GM12878 (cell line): ENCODE data around the gene S100P. TPM values are rescaled to one million over a fixed set of nuclear protein-coding genes. Genes with fewer than 3 reads are reported as not detected.
A peak's percentile ranks its signal among the peaks of the same experiment; 100 is the strongest.

Source experiments
- ATAC-seq: fragments of 200-7000 bp; cut with Tn5 transposase; 3 replicates; pipeline ENCODE4 v1.9.1; 2020; ENCODE audit warnings: mild to moderate bottlenecking, moderate library complexity
- BruUV-seq: library from RNA; stranded (reverse); fragments of 400-500 nt; replicated peaks from 2 replicates; lab custom pipeline; 2021; lab: Mats Ljungman, UMichigan
- CTCF ChIA-PET: fragments of 300-600 bp; sonication (Branson Sonifier 250); formaldehyde crosslinking; extraction: SDS; loops from one replicate; lab custom pipeline; 2021; ENCODE audit warnings: inconsistent platforms; lab: Yijun Ruan, JAX
- POLR2A ChIA-PET: fragments of 350-600 bp; formaldehyde crosslinking; extraction: SDS; loops from one replicate; lab custom pipeline; 2021; ENCODE audit warnings: inconsistent platforms; lab: Charles Lee
- RAD21 ChIA-PET: fragments of 300-600 bp; sonication (Branson Sonifier 250); formaldehyde crosslinking; loops from one replicate; lab custom pipeline; 2023; ENCODE audit warnings: antibody characterized with exemption; ENCODE audit not compliant: unreplicated experiment; lab: Charles Lee
- SMC1A ChIA-PET: fragments of 300-600 bp; sonication (Branson Sonifier 250); formaldehyde crosslinking; loops from one replicate; lab custom pipeline; 2023; ENCODE audit not compliant: unreplicated experiment, uncharacterized antibody; lab: Charles Lee
- DNase-seq: peaks from one replicate; pipeline ENCODE4 v3.0.0-alpha.2; 2011; ENCODE audit warnings: low read depth, low spot score
- FAIRE-seq: peaks from 3 replicates; lab custom pipeline; 2011; peaks lifted over from hg19 to GRCh38; lab: Jason Lieb, UNC
- H2AFZ ChIP-seq: 2 replicates; pipeline ENCODE4 v1.6.0; 2011; ENCODE audit warnings: low read depth, low read length, control low read depth; ENCODE audit not compliant: control insufficient read depth
- H3K27ac ChIP-seq: 2 replicates; pipeline ENCODE4 v1.5.1; 2011; ENCODE audit warnings: control low read depth; ENCODE audit not compliant: control insufficient read depth, insufficient read depth
- H3K27me3 ChIP-seq, 2 experiments: replicated peaks in 1 of 2; 2 replicates each; pipeline versions ENCODE4 v1.6.0 to v1.6.1; 2011; ENCODE audit warnings: low read length in 1 of 2; ENCODE audit not compliant: control insufficient read depth in 2 of 2, insufficient read depth in 2 of 2
- H3K36me3 ChIP-seq, 2 experiments: 2 replicates each; pipeline ENCODE4 v1.5.1; 2011; ENCODE audit warnings: low read length in 1 of 2; ENCODE audit not compliant: control insufficient read depth in 2 of 2, insufficient read depth in 2 of 2
- H3K4me1 ChIP-seq: 2 replicates; pipeline ENCODE4 v1.6.1; 2011; ENCODE audit warnings: mild to moderate bottlenecking, low read length, moderate library complexity, mixed read lengths; ENCODE audit not compliant: control insufficient read depth, insufficient read depth
- H3K4me2 ChIP-seq: 2 replicates; pipeline ENCODE4 v1.6.0; 2011; ENCODE audit warnings: control low read depth; ENCODE audit not compliant: control insufficient read depth, insufficient read depth
- H3K4me3 ChIP-seq: fragments of 200-600 bp; sonication (generic); 2 replicates; pipeline ENCODE4 v1.5.1; 2016
- H3K79me2 ChIP-seq: 2 replicates; pipeline ENCODE4 v1.6.0; 2011; ENCODE audit warnings: low read length; ENCODE audit not compliant: control insufficient read depth, insufficient read depth
- H3K9ac ChIP-seq: 2 replicates; pipeline ENCODE4 v1.8.0; 2011; ENCODE audit warnings: low read length, control low read depth, mixed read lengths; ENCODE audit not compliant: control insufficient read depth, insufficient read depth
- H3K9me3 ChIP-seq: replicated peaks from 3 replicates; pipeline ENCODE4 v1.5.1; 2011; ENCODE audit warnings: mild to moderate bottlenecking, low read length; ENCODE audit not compliant: control insufficient read depth, insufficient read depth
- H4K20me1 ChIP-seq: 2 replicates; pipeline ENCODE4 v1.6.0; 2011; ENCODE audit not compliant: control insufficient read depth, insufficient read depth
- BRCA1 ChIP-seq: IDR thresholded peaks from 2 replicates; pipeline ENCODE4 v1.6.1; 2011; ENCODE audit warnings: low read depth, low read length, improper control_type of control experiment
- CBFB ChIP-seq: IDR thresholded peaks from 2 replicates; pipeline ENCODE4 v1.6.1; 2016; ENCODE audit warnings: antibody characterized with exemption, low read depth
- CBX3 ChIP-seq: fragments of 200-600 bp; sonication (generic); IDR thresholded peaks from 2 replicates; pipeline ENCODE4 v1.6.1; 2016; ENCODE audit warnings: low read depth, borderline replicate concordance
- CBX5 ChIP-seq: sonication (generic); IDR thresholded peaks from 2 replicates; pipeline ENCODE4 v1.6.1; 2016; ENCODE audit warnings: low read depth, moderate library complexity, mild to moderate bottlenecking, inconsistent platforms
- EED ChIP-seq: sonication (generic); IDR thresholded peaks from 2 replicates; pipeline ENCODE4 v1.6.1; 2016; ENCODE audit warnings: antibody characterized with exemption, low read depth
- FOS ChIP-seq: IDR thresholded peaks from 3 replicates; pipeline ENCODE4 v1.6.1; 2011; ENCODE audit warnings: borderline replicate concordance; ENCODE audit not compliant: insufficient read length; ENCODE audit errors: extremely low read depth
- MYC ChIP-seq: IDR thresholded peaks from 2 replicates; pipeline ENCODE4 v1.6.1; 2011; ENCODE audit warnings: mild to moderate bottlenecking, low read length, moderate library complexity, inconsistent platforms; ENCODE audit not compliant: insufficient read depth, insufficient replicate concordance, insufficient read length, severe bottlenecking
- NFXL1 ChIP-seq: fragments of 450-650 bp; IDR thresholded peaks from 2 replicates; pipeline ENCODE4 v1.6.1; 2017; ENCODE audit warnings: antibody characterized with exemption, mild to moderate bottlenecking, borderline replicate concordance
- RAD21 ChIP-seq: IDR thresholded peaks from 2 replicates; pipeline ENCODE4 v1.6.1; 2011; ENCODE audit warnings: mild to moderate bottlenecking, low read depth, low read length, moderate library complexity; ENCODE audit not compliant: insufficient read depth
- WRNIP1 ChIP-seq: IDR thresholded peaks from 2 replicates; pipeline ENCODE4 v1.6.1; 2011; ENCODE audit warnings: low read depth, low read length, improper control_type of control experiment, borderline replicate concordance
- YBX1 ChIP-seq: fragments of 450-650 bp; IDR thresholded peaks from 2 replicates; pipeline ENCODE4 v1.6.1; 2016; ENCODE audit warnings: antibody characterized with exemption
- WGBS: methylation state at CpG from one replicate; pipeline ENCODE4 v1.1.6; 2016; ENCODE audit warnings: low lambda C conversion rate; ENCODE audit not compliant: insufficient replicate concordance, insufficient coverage; ENCODE audit errors: missing lambda C conversion rate; 5-methylcytosine and 5-hydroxymethylcytosine counted together
- in situ Hi-C: fragments of 300-500 bp; cut with MboI; formaldehyde crosslinking; loops from 9 replicates; pipeline ENCODE4 v1.14.3; 2018; ENCODE audit warnings: mixed read lengths
- intact Hi-C: fragments of 100-400 bp; cut with micrococcal nuclease; formaldehyde crosslinking; loops from one replicate; pipeline ENCODE4 v1.14.2; 2022; ENCODE audit not compliant: unreplicated experiment
- polyA plus RNA-seq, 11 experiments: library from polyadenylated mRNA; depleted of rRNA in 4 of 11; unstranded in 6 of 11; stranded (reverse) in 5 of 11; fragments of >200 nt; fragmentation: Nextera tagmentation in 4 of 11; fragmentation: Illumina TruSeq in 1 of 11; extraction: Ambion mirVana in 4 of 11; extraction: Trizol in 1 of 11; gene quantifications; 1 replicate in 1 of 11; 2 replicates in 10 of 11; pipeline versions ENCODE4 v1.2.1 to v1.2.3, GENCODE V29; 2011 to 2016; ENCODE audit warnings: inconsistent platforms in 2 of 11, missing spikeins in 2 of 11, low read depth in 1 of 11
- total RNA-seq, 4 experiments: library from RNA; depleted of rRNA in 3 of 4; stranded (reverse); fragments of >200 nt in 3 of 4; fragmentation: Illumina TruSeq in 1 of 4; extraction: Trizol in 1 of 4; gene quantifications; 2 replicates each; pipeline versions ENCODE4 v1.2.1 to v1.2.3, GENCODE V29; 2013 to 2021
- TF ChIP-seq, protein P1 (sequence below): fragments of 450-650 bp; formaldehyde crosslinking; IDR thresholded peaks from 2 replicates; pipeline ENCODE4 v1.4.0; 2020; ENCODE audit warnings: mild to moderate bottlenecking, moderate library complexity
- TF ChIP-seq, protein P2 (sequence below): IDR thresholded peaks from 2 replicates; pipeline ENCODE4 v1.6.1; 2011; ENCODE audit warnings: borderline replicate concordance, low read depth, mild to moderate bottlenecking, moderate library complexity, low read length; ENCODE audit not compliant: insufficient read depth, poor library complexity, severe bottlenecking
- TF ChIP-seq, protein P3 (sequence below): IDR thresholded peaks from 2 replicates; pipeline ENCODE4 v1.6.1; 2012; ENCODE audit warnings: improper control_type of control experiment, low read depth, low read length; ENCODE audit not compliant: insufficient replicate concordance

S100P gene
- total and polyA plus RNA-seq, 10 of the 15 experiments (the other 5 are each of a cell fraction or from before 2014, with no cell fraction given): 0.90 TPM; not detected in 9

GRCh38 chr4:6702761-6703160, 9.1 kb downstream of the S100P start:
- ChIA-PET CTCF (interaction anchor here (3.3 kb wide), 1 partner anchor 16 kb away, joined by 18 read pairs; no protein-coding TSS in a partner anchor), RAD21 (interaction anchor here (1.2 kb wide), 1 partner anchor 27 kb away, joined by 3 read pairs; no protein-coding TSS in a partner anchor), SMC1A (no interaction called here), POLR2A (interaction anchor here (0.5 to 0.6 kb wide), 2 partner anchors 33 to 96 kb away, joined by 5 to 9 read pairs; no protein-coding TSS in a partner anchor)
- H3K27ac ChIP-seq: no peak overlapping the region
- no TSS peak for BruUV-seq
- no peak overlapping the region for H3K9ac ChIP-seq
- ATAC-seq: no peak
- in situ Hi-C loops (no loop called here), intact Hi-C loops (no loop called here)
- peaks cover 4% of the 10 kb centered on the region; the same call in 1 of the 2 replicates for H3K4me1 ChIP-seq
- H3K27me3 ChIP-seq: no peaks in the 10 kb centered on the region
- no peak overlapping the region for H3K4me3 ChIP-seq
- peaks cover 5% of the 10 kb centered on the region; the same call in 2 of the 3 replicates for H3K9me3 ChIP-seq
- H2AFZ ChIP-seq: no peak overlapping the region
- WGBS: 0% methylated on average over 1 of the region's 1 CpG
- H3K4me2 ChIP-seq: 0 out of 2 replicates have a peak overlapping the region, but pooled peaks have one; percentile 9
- peaks cover 3 to 21% of the 10 kb centered on the region in 2 experiments; a peak in 3 of 4 replicates for H3K36me3 ChIP-seq
- no peak for FAIRE-seq
- DNase-seq: no peak
- H4K20me1 ChIP-seq: no peaks in the 10 kb centered on the region
- peaks cover 35% of the 10 kb centered on the region for H3K79me2 ChIP-seq
- TF ChIP-seq BRCA1: no peak
- TF ChIP-seq CBX3: no peak
- no peak for TF ChIP-seq MYC
- no peak for TF ChIP-seq WRNIP1
- no peak for TF ChIP-seq FOS
- TF ChIP-seq, protein P1, sequence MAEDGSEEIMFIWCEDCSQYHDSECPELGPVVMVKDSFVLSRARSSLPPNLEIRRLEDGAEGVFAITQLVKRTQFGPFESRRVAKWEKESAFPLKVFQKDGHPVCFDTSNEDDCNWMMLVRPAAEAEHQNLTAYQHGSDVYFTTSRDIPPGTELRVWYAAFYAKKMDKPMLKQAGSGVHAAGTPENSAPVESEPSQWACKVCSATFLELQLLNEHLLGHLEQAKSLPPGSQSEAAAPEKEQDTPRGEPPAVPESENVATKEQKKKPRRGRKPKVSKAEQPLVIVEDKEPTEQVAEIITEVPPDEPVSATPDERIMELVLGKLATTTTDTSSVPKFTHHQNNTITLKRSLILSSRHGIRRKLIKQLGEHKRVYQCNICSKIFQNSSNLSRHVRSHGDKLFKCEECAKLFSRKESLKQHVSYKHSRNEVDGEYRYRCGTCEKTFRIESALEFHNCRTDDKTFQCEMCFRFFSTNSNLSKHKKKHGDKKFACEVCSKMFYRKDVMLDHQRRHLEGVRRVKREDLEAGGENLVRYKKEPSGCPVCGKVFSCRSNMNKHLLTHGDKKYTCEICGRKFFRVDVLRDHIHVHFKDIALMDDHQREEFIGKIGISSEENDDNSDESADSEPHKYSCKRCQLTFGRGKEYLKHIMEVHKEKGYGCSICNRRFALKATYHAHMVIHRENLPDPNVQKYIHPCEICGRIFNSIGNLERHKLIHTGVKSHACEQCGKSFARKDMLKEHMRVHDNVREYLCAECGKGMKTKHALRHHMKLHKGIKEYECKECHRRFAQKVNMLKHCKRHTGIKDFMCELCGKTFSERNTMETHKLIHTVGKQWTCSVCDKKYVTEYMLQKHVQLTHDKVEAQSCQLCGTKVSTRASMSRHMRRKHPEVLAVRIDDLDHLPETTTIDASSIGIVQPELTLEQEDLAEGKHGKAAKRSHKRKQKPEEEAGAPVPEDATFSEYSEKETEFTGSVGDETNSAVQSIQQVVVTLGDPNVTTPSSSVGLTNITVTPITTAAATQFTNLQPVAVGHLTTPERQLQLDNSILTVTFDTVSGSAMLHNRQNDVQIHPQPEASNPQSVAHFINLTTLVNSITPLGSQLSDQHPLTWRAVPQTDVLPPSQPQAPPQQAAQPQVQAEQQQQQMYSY (CRISPR knock-in tag): no peak
- no peak for TF ChIP-seq CBX5
- TF ChIP-seq, protein P2, sequence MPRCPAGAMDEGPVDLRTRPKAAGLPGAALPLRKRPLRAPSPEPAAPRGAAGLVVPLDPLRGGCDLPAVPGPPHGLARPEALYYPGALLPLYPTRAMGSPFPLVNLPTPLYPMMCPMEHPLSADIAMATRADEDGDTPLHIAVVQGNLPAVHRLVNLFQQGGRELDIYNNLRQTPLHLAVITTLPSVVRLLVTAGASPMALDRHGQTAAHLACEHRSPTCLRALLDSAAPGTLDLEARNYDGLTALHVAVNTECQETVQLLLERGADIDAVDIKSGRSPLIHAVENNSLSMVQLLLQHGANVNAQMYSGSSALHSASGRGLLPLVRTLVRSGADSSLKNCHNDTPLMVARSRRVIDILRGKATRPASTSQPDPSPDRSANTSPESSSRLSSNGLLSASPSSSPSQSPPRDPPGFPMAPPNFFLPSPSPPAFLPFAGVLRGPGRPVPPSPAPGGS: no peak
- TF ChIP-seq, protein P3, sequence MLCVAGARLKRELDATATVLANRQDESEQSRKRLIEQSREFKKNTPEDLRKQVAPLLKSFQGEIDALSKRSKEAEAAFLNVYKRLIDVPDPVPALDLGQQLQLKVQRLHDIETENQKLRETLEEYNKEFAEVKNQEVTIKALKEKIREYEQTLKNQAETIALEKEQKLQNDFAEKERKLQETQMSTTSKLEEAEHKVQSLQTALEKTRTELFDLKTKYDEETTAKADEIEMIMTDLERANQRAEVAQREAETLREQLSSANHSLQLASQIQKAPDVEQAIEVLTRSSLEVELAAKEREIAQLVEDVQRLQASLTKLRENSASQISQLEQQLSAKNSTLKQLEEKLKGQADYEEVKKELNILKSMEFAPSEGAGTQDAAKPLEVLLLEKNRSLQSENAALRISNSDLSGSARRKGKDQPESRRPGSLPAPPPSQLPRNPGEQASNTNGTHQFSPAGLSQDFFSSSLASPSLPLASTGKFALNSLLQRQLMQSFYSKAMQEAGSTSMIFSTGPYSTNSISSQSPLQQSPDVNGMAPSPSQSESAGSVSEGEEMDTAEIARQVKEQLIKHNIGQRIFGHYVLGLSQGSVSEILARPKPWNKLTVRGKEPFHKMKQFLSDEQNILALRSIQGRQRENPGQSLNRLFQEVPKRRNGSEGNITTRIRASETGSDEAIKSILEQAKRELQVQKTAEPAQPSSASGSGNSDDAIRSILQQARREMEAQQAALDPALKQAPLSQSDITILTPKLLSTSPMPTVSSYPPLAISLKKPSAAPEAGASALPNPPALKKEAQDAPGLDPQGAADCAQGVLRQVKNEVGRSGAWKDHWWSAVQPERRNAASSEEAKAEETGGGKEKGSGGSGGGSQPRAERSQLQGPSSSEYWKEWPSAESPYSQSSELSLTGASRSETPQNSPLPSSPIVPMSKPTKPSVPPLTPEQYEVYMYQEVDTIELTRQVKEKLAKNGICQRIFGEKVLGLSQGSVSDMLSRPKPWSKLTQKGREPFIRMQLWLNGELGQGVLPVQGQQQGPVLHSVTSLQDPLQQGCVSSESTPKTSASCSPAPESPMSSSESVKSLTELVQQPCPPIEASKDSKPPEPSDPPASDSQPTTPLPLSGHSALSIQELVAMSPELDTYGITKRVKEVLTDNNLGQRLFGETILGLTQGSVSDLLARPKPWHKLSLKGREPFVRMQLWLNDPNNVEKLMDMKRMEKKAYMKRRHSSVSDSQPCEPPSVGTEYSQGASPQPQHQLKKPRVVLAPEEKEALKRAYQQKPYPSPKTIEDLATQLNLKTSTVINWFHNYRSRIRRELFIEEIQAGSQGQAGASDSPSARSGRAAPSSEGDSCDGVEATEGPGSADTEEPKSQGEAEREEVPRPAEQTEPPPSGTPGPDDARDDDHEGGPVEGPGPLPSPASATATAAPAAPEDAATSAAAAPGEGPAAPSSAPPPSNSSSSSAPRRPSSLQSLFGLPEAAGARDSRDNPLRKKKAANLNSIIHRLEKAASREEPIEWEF: no peak
- no peak for TF ChIP-seq EED
- TF ChIP-seq RAD21: no peak
- TF ChIP-seq NFXL1: no peak
- TF ChIP-seq YBX1: no peak
- no peak for TF ChIP-seq CBFB
